HepG2 (cell line): ENCODE measurements around the gene LUZP2. TPM values are rescaled to one million over a fixed set of nuclear protein-coding genes. Genes with fewer than 3 reads are reported as not detected.

ENCODE experiments used
- ATAC-seq: fragments of 200-7000 bp; cut with Tn5 transposase; 3 replicates; pipeline ENCODE4 v1.9.1; 2020; ENCODE audit warnings: mild to moderate bottlenecking, moderate library complexity
- BruUV-seq: library from RNA; stranded (reverse); fragments of 400-500 nt; replicated peaks from 2 replicates; lab custom pipeline; 2021; lab: Mats Ljungman, UMichigan
- CTCF ChIA-PET: fragments of 300-600 bp; formaldehyde crosslinking; extraction: SDS; loops from one replicate; lab custom pipeline; 2021; ENCODE audit warnings: low total read pairs, inconsistent platforms, low intra/inter-chr PET ratio; lab: Yijun Ruan, JAX
- POLR2A ChIA-PET: fragments of 350-600 bp; sonication (Branson Sonifier 250); formaldehyde crosslinking; loops from one replicate; lab custom pipeline; 2020; ENCODE audit warnings: antibody characterized with exemption, inconsistent platforms; lab: Yijun Ruan, JAX
- DNase-seq: peaks from one replicate; pipeline ENCODE4 v3.0.0-alpha.2; 2015; ENCODE audit warnings: low spot score
- FAIRE-seq: peaks from 3 replicates; lab custom pipeline; 2011; peaks lifted over from hg19 to GRCh38; lab: Jason Lieb, UNC
- H2AFZ ChIP-seq: one replicate; pipeline ENCODE4 v1.6.1; 2011; ENCODE audit warnings: low read length, inconsistent platforms
- H3K27ac ChIP-seq: fragments of 300-600 bp; 3 replicates; pipeline ENCODE4 v1.8.0; 2011; ENCODE audit warnings: mixed run types, mild to moderate bottlenecking, mixed read lengths, low read length, inconsistent platforms; ENCODE audit not compliant: insufficient read depth; ENCODE audit errors: extremely low read length
- H3K27me3 ChIP-seq, 2 experiments: fragments of 200-600 bp in 1 of 2; 2 replicates in 1 of 2; 3 replicates in 1 of 2; pipeline versions ENCODE4 v1.6.0 to v1.8.0; 2011; ENCODE audit warnings: low read length in 2 of 2, mild to moderate bottlenecking in 2 of 2, moderate library complexity in 2 of 2, inconsistent platforms in 1 of 2; ENCODE audit not compliant: insufficient read depth in 2 of 2, control insufficient read depth in 1 of 2
- H3K36me3 ChIP-seq, 2 experiments: fragments of 200-600 bp in 1 of 2; replicated peaks in 1 of 2; 2 replicates in 1 of 2; 3 replicates in 1 of 2; pipeline versions ENCODE4 v1.5.1 to v1.8.0; 2011; ENCODE audit warnings: low read length in 2 of 2, inconsistent platforms in 1 of 2; ENCODE audit not compliant: insufficient read depth in 2 of 2, control insufficient read depth in 1 of 2
- H3K4me1 ChIP-seq: 2 replicates; pipeline ENCODE4 v1.5.1; 2012; ENCODE audit warnings: low read length, inconsistent platforms; ENCODE audit not compliant: insufficient read depth
- H3K4me2 ChIP-seq: 2 replicates; pipeline ENCODE4 v1.6.0; 2011; ENCODE audit warnings: low read depth, low read length, inconsistent platforms
- H3K4me3 ChIP-seq, 3 experiments: fragments of 200-600 bp in 1 of 3; sonication (generic), shearing (Covaris generic) in 1 of 3; replicated peaks in 1 of 3; 2 replicates each; pipeline ENCODE4 v1.5.1; 2011 to 2016; ENCODE audit warnings: low read length in 3 of 3, inconsistent platforms in 2 of 3, low read depth in 2 of 3, mild to moderate bottlenecking in 2 of 3, control low read depth in 1 of 3, mixed read lengths in 1 of 3; ENCODE audit not compliant: insufficient read depth in 1 of 3
- H3K79me2 ChIP-seq: one replicate; pipeline ENCODE4 v1.6.1; 2011; ENCODE audit warnings: low read length, inconsistent platforms; ENCODE audit not compliant: insufficient read depth
- H3K9ac ChIP-seq: 2 replicates; pipeline ENCODE4 v1.6.0; 2011; ENCODE audit warnings: mild to moderate bottlenecking, low read depth, low read length, inconsistent platforms; ENCODE audit not compliant: insufficient read depth
- H3K9me3 ChIP-seq: 2 replicates; pipeline ENCODE4 v1.5.1; 2012; ENCODE audit warnings: mild to moderate bottlenecking, low read length
- H4K20me1 ChIP-seq: 2 replicates; pipeline ENCODE4 v1.6.0; 2011; ENCODE audit warnings: inconsistent platforms, mild to moderate bottlenecking, low read length, moderate library complexity; ENCODE audit not compliant: insufficient read depth
- CREB1 ChIP-seq, 2 experiments: fragments of 450-650 bp in 1 of 2; IDR thresholded peaks; 2 replicates each; pipeline ENCODE4 v1.6.1; 2016 to 2017; ENCODE audit warnings: control low read depth in 1 of 2, mild to moderate bottlenecking in 1 of 2, missing compliant biosample characterization in 1 of 2, missing genetic modification characterization in 1 of 2
- CREM ChIP-seq, 2 experiments: sonication (generic) in 1 of 2; formaldehyde crosslinking in 1 of 2; IDR thresholded peaks; 2 replicates each; pipeline versions ENCODE4 v1.4.0 to v1.6.1; 2016 to 2020; ENCODE audit warnings: antibody characterized with exemption in 1 of 2, mild to moderate bottlenecking in 1 of 2, missing genetic modification reagents in 1 of 2
- EED ChIP-seq: sonication (generic); formaldehyde crosslinking; IDR thresholded peaks from 2 replicates; pipeline ENCODE4 v1.5.0; 2020; ENCODE audit warnings: mild to moderate bottlenecking, missing genetic modification reagents
- FOSL1 ChIP-seq: sonication (generic); formaldehyde crosslinking; IDR thresholded peaks from 2 replicates; pipeline ENCODE4 v1.9.0; 2021; ENCODE audit warnings: missing genetic modification reagents, borderline replicate concordance
- KAT2B ChIP-seq: fragments of 150-350 bp; IDR thresholded peaks from 2 replicates; pipeline ENCODE4 v1.6.1; 2014; ENCODE audit warnings: low read depth, low read length, borderline replicate concordance
- NAIF1 ChIP-seq: sonication (generic); formaldehyde crosslinking; IDR thresholded peaks from 2 replicates; pipeline ENCODE4 v1.5.0; 2020; ENCODE audit warnings: mild to moderate bottlenecking, missing genetic modification reagents, borderline replicate concordance
- SMARCC2 ChIP-seq: fragments of 450-650 bp; IDR thresholded peaks from 2 replicates; pipeline ENCODE4 v1.6.1; 2017; ENCODE audit warnings: antibody characterized with exemption, mild to moderate bottlenecking
- ZNF367 ChIP-seq: sonication (generic); formaldehyde crosslinking; IDR thresholded peaks from 2 replicates; pipeline ENCODE4 v1.4.0; 2020; ENCODE audit warnings: missing genetic modification reagents, borderline replicate concordance
- WGBS: methylation state at CpG from one replicate; pipeline ENCODE4 v1.1.6; 2017; ENCODE audit warnings: low lambda C conversion rate; 5-methylcytosine and 5-hydroxymethylcytosine counted together
- in situ Hi-C: cut with HindIII; loops from 2 replicates; pipeline ENCODE4 v1.10.0; 2017; ENCODE audit warnings: low pct_unique_long_range_greater_than_20kb; ENCODE audit not compliant: extremely low pct_ligation_motif_present
- intact Hi-C: fragments of 100-400 bp; cut with micrococcal nuclease; formaldehyde crosslinking; loops from one replicate; pipeline ENCODE4 v1.10.0; 2022; ENCODE audit not compliant: unreplicated experiment
- polyA plus RNA-seq, 8 experiments: library from polyadenylated mRNA; depleted of rRNA in 3 of 8; stranded (reverse) in 7 of 8; unstranded in 1 of 8; fragments of >200 nt; fragmentation: Illumina TruSeq in 4 of 8; extraction: Trizol in 4 of 8; gene quantifications; 2 replicates each; pipeline versions ENCODE4 v1.2.1 to v1.2.3, GENCODE V29; 2011 to 2016; ENCODE audit warnings: low read depth in 4 of 8, missing spikeins in 1 of 8, mixed read lengths in 1 of 8; ENCODE audit not compliant: insufficient read depth in 1 of 8
- total RNA-seq, 5 experiments: library from RNA; depleted of rRNA; stranded (reverse); fragments of >200 nt; fragmentation: Illumina TruSeq; extraction: Trizol; gene quantifications; 2 replicates each; pipeline ENCODE4 v1.2.3, GENCODE V29; 2016; ENCODE audit warnings: low read depth in 1 of 5
- TF ChIP-seq, protein P1 (sequence below): IDR thresholded peaks from 2 replicates; pipeline ENCODE4 v1.6.1; 2012; ENCODE audit warnings: low read depth, low read length, improper control_type of control experiment
- TF ChIP-seq, protein P2 (sequence below): sonication (generic); formaldehyde crosslinking; IDR thresholded peaks from 2 replicates; pipeline ENCODE4 v1.4.0; 2020; ENCODE audit warnings: low read depth, missing genetic modification reagents
- TF ChIP-seq, protein P3 (sequence below): sonication (generic); formaldehyde crosslinking; conservative IDR thresholded peaks from 2 replicates; pipeline ENCODE4 v1.8.0; 2022; ENCODE audit warnings: mild to moderate bottlenecking, moderate library complexity, missing genetic modification reagents
- TF ChIP-seq, protein P4 (sequence below): sonication (generic); formaldehyde crosslinking; conservative IDR thresholded peaks from 2 replicates; pipeline ENCODE4 v1.4.0; 2020; ENCODE audit warnings: missing genetic modification reagents

Gene LUZP2
- total and polyA plus RNA-seq, 2 of the 13 experiments (the other 11 are each of a cell fraction or from before 2014, with no cell fraction given): not detected

DNA sequence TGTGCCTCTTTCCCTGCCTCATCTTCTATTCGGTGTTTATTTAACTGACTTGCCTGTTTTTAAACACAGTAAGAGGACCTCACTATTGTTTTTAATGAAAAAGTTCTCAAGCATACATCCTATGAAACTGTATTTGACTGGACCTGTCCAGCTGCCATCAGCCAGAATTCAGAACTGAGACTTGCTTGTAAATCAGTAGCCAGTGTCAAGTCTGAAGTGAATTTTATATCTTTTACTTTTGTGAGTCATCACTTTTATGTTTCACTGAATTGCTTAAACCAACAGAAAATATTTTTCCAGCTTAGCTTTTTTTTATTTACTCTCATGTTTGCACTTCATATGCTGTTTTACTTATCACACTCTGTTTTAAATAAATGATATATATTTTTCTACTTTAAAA, 88.3 kb downstream of the LUZP2 start:
- DNase-seq (no peak), FAIRE-seq (no peak), ATAC-seq (no peak)
- Histone ChIP-seq H2AFZ (no peak overlapping the region), H3K36me3 (no peaks in the 10 kb centered on the region), H3K4me1 (no peaks in the 10 kb centered on the region), H3K4me2 (no peak overlapping the region), H3K27ac (no peak overlapping the region), H3K27me3 (no peaks in the 10 kb centered on the region), H3K79me2 (no peaks in the 10 kb centered on the region), H3K9me3 (no peaks in the 10 kb centered on the region), H3K4me3 (no peak overlapping the region), H3K9ac (no peak overlapping the region), H4K20me1 (no peaks in the 10 kb centered on the region)
- no TSS peak for BruUV-seq
- POLR2A ChIA-PET: no interaction called here
- in situ Hi-C loops (no loop called here), intact Hi-C loops (no loop called here)
- CTCF ChIA-PET: no interaction called here
- 0% methylated on average over 1 of the region's 1 CpG for WGBS
- TF ChIP-seq, protein P1, sequence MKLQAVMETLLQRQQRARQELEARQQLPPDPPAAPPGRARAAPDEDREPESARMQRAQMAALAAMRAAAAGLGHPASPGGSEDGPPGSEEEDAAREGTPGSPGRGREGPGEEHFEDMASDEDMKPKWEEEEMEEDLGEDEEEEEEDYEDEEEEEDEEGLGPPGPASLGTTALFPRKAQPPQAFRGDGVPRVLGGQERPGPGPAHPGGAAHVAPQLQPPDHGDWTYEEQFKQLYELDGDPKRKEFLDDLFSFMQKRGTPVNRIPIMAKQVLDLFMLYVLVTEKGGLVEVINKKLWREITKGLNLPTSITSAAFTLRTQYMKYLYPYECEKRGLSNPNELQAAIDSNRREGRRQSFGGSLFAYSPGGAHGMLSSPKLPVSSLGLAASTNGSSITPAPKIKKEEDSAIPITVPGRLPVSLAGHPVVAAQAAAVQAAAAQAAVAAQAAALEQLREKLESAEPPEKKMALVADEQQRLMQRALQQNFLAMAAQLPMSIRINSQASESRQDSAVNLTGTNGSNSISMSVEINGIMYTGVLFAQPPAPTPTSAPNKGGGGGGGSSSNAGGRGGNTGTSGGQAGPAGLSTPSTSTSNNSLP: no peak
- TF ChIP-seq, protein P2, sequence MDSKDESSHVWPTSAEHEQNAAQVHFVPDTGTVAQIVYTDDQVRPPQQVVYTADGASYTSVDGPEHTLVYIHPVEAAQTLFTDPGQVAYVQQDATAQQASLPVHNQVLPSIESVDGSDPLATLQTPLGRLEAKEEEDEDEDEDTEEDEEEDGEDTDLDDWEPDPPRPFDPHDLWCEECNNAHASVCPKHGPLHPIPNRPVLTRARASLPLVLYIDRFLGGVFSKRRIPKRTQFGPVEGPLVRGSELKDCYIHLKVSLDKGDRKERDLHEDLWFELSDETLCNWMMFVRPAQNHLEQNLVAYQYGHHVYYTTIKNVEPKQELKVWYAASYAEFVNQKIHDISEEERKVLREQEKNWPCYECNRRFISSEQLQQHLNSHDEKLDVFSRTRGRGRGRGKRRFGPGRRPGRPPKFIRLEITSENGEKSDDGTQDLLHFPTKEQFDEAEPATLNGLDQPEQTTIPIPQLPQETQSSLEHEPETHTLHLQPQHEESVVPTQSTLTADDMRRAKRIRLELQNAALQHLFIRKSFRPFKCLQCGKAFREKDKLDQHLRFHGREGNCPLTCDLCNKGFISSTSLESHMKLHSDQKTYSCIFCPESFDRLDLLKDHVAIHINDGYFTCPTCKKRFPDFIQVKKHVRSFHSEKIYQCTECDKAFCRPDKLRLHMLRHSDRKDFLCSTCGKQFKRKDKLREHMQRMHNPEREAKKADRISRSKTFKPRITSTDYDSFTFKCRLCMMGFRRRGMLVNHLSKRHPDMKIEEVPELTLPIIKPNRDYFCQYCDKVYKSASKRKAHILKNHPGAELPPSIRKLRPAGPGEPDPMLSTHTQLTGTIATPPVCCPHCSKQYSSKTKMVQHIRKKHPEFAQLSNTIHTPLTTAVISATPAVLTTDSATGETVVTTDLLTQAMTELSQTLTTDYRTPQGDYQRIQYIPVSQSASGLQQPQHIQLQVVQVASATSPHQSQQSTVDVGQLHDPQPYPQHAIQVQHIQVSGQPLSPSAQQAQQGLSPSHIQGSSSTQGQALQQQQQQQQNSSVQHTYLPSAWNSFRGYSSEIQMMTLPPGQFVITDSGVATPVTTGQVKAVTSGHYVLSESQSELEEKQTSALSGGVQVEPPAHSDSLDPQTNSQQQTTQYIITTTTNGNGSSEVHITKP: no peak
- TF ChIP-seq NAIF1 (CRISPR knock-in tag) (no peak), EED (CRISPR knock-in tag) (no peak), ZNF367 (CRISPR knock-in tag) (no peak), KAT2B (no peak), SMARCC2 (no peak), CREB1 (IDR thresholded peaks at IDR 0.05) (no peak), CREB1 (CRISPR knock-in tag; IDR thresholded peaks at IDR 0.05) (no peak), FOSL1 (CRISPR knock-in tag) (no peak), CREM (IDR thresholded peaks at IDR 0.05) (no peak), CREM (CRISPR knock-in tag; IDR thresholded peaks at IDR 0.05) (no peak)
- TF ChIP-seq, protein P3, sequence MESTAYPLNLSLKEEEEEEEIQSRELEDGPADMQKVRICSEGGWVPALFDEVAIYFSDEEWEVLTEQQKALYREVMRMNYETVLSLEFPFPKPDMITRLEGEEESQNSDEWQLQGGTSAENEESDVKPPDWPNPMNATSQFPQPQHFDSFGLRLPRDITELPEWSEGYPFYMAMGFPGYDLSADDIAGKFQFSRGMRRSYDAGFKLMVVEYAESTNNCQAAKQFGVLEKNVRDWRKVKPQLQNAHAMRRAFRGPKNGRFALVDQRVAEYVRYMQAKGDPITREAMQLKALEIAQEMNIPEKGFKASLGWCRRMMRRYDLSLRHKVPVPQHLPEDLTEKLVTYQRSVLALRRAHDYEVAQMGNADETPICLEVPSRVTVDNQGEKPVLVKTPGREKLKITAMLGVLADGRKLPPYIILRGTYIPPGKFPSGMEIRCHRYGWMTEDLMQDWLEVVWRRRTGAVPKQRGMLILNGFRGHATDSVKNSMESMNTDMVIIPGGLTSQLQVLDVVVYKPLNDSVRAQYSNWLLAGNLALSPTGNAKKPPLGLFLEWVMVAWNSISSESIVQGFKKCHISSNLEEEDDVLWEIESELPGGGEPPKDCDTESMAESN (CRISPR knock-in tag): no peak
- TF ChIP-seq, protein P4, sequence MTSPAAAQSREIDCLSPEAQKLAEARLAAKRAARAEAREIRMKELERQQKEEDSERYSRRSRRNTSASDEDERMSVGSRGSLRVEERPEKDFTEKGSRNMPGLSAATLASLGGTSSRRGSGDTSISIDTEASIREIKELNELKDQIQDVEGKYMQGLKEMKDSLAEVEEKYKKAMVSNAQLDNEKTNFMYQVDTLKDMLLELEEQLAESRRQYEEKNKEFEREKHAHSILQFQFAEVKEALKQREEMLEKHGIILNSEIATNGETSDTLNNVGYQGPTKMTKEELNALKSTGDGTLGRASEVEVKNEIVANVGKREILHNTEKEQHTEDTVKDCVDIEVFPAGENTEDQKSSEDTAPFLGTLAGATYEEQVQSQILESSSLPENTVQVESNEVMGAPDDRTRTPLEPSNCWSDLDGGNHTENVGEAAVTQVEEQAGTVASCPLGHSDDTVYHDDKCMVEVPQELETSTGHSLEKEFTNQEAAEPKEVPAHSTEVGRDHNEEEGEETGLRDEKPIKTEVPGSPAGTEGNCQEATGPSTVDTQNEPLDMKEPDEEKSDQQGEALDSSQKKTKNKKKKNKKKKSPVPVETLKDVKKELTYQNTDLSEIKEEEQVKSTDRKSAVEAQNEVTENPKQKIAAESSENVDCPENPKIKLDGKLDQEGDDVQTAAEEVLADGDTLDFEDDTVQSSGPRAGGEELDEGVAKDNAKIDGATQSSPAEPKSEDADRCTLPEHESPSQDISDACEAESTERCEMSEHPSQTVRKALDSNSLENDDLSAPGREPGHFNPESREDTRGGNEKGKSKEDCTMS (CRISPR knock-in tag): no peak
